GM15510 (cell line): ENCODE data around the gene NPIPB12.
"Not testable (repeated sequence)": the region's sequence is repeated elsewhere in the genome, so short reads cannot be mapped to it uniquely, and the experiment has no call there.

Source experiments
- POLR2A ChIP-seq: IDR thresholded peaks from 3 replicates; pipeline ENCODE4 v1.6.1; 2011; ENCODE audit warnings: borderline replicate concordance; ENCODE audit not compliant: insufficient read length; ENCODE audit errors: extremely low read depth

The NPIPB12 gene

GRCh38 chr16:29506308-29506707 is at the start of gene NPIPB12:
Gene NPIPB12, minus strand, starts transcription at chr16:29506408.
- TF ChIP-seq POLR2A, result not testable (repeated sequence)

- TF ChIP-seq POLR2A, result not testable (repeated sequence)
Measured at GRCh38 chr16:29459706-29460646, 46.2 kb downstream of the NPIPB12 start, which contains the start of gene SULT1A4. Gene SULT1A4, plus strand, starts transcription at chr16:29459913. Its CDS starts 1,473 bp downstream, at chr16:29461386.

GRCh38 chr16:29454269-29454668 is 51.9 kb downstream of the NPIPB12 start, which contains the start of the genes BOLA2 and SLX1B:
Gene BOLA2, minus strand, starts transcription at chr16:29454351. Its CDS starts 98 bp downstream, at chr16:29454253.
Gene SLX1B, plus strand, starts transcription at chr16:29454533.
- not testable (repeated sequence) for TF ChIP-seq POLR2A
